ENCODE measurements around the gene ENO4. TPM values are rescaled to one million over a fixed set of nuclear protein-coding genes. Genes with fewer than 3 reads are reported as not detected.

The ENO4 gene
- total RNA-seq, 1 donor from 2014 or later: 0.52 TPM

DNA sequence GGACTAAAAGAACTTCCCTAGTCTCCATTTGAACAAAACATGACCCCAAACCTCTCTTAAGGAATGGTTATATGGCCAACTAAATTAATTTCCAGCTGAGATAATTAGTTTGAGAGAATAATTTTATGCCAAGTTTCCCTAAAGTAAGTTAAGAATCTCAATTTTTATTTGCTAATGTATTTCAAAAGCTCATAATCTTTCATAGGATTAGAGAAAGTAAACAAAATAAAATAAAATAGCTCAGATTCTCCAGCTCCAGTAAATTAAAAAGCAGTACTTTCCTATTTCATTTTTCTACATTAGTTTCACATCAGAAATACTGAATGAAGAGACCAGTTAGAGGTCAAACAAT lies 44.4 kb downstream of the ENO4 start:
- FAIRE-seq (no peak), DNase-seq (ENCODE audit: low read depth) (no peak)
- Histone ChIP-seq H3K9me3 (ENCODE audit: insufficient read depth, low read depth, low read length) (no peaks in the 10 kb centered on the region), H3K27me3 (ENCODE audit: insufficient read depth, low read length) (no peaks in the 10 kb centered on the region), H3K4me1 (ENCODE audit: insufficient read depth, low read length) (peaks cover 24% of the 10 kb centered on the region), H3K4me2 (ENCODE audit: low read length) (no peak overlapping the region), H3K4me3 (ENCODE audit: insufficient read depth, low read depth, low read length) (no peak overlapping the region), H4K20me1 (ENCODE audit: insufficient read depth, low read length) (no peaks in the 10 kb centered on the region), H3K9ac (ENCODE audit: low read length) (no peak overlapping the region), H2AFZ (ENCODE audit: low read depth, low read length) (no peak overlapping the region), H3K36me3 (ENCODE audit: insufficient read depth, low read length) (no peaks in the 10 kb centered on the region), H3K27ac (ENCODE audit: low read depth, low read length) (no peak overlapping the region), H3K79me2 (ENCODE audit: insufficient read depth, low read length) (no peaks in the 10 kb centered on the region)
- Mint-ChIP-seq H3K4me1 (ENCODE audit: low read depth, unreplicated experiment) (peaks cover 21% of the 10 kb centered on the region), H3K27me3 (ENCODE audit: low read depth, unreplicated experiment) (no peaks in the 10 kb centered on the region), H3K4me3 (ENCODE audit: unreplicated experiment) (no peak overlapping the region), H3K27ac (ENCODE audit: unreplicated experiment) (no peak overlapping the region), H3K36me3 (ENCODE audit: low read depth, unreplicated experiment) (peaks cover 2% of the 10 kb centered on the region), H3K9me3 (ENCODE audit: unreplicated experiment) (no peaks in the 10 kb centered on the region)
- TF ChIP-seq EZH2 (IDR thresholded peaks at IDR 0.05; ENCODE audit: insufficient read depth, low read length): no peak
- TF ChIP-seq, protein P1, sequence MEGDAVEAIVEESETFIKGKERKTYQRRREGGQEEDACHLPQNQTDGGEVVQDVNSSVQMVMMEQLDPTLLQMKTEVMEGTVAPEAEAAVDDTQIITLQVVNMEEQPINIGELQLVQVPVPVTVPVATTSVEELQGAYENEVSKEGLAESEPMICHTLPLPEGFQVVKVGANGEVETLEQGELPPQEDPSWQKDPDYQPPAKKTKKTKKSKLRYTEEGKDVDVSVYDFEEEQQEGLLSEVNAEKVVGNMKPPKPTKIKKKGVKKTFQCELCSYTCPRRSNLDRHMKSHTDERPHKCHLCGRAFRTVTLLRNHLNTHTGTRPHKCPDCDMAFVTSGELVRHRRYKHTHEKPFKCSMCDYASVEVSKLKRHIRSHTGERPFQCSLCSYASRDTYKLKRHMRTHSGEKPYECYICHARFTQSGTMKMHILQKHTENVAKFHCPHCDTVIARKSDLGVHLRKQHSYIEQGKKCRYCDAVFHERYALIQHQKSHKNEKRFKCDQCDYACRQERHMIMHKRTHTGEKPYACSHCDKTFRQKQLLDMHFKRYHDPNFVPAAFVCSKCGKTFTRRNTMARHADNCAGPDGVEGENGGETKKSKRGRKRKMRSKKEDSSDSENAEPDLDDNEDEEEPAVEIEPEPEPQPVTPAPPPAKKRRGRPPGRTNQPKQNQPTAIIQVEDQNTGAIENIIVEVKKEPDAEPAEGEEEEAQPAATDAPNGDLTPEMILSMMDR (IDR thresholded peaks at IDR 0.05; ENCODE audit: insufficient read depth, low read depth, low read length): no peak

DNA sequence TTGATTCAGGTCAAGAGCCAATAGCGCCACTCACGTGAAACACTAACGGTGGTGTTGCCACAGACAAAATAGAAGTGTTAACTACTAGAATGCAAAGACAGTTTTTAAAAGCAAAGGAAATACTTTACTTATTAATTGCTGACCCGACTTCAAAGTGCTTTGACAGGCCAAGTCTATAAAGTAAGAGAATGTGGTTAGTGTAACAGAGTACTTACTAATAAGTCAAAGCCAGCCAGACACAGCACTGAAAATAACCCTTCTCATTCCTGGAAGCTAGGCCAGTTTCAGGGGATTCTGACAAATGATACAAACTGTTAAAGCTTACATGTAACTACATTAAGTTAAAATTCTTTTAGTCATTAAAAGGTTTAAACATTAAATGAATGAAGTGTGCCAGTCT lies 50.3 kb downstream of the ENO4 start:
- Histone ChIP-seq H3K4me2 (ENCODE audit: low read length) (no peak overlapping the region), H3K4me1 (ENCODE audit: insufficient read depth, low read length) (no peaks in the 10 kb centered on the region), H3K27me3 (ENCODE audit: insufficient read depth, low read length) (no peaks in the 10 kb centered on the region), H3K9ac (ENCODE audit: low read length) (no peak overlapping the region), H3K9me3 (ENCODE audit: insufficient read depth, low read depth, low read length) (no peaks in the 10 kb centered on the region), H3K79me2 (ENCODE audit: insufficient read depth, low read length) (no peaks in the 10 kb centered on the region), H3K4me3 (ENCODE audit: insufficient read depth, low read depth, low read length) (no peak overlapping the region), H2AFZ (ENCODE audit: low read depth, low read length) (no peak overlapping the region), H3K27ac (ENCODE audit: low read depth, low read length) (no peak overlapping the region), H3K36me3 (ENCODE audit: insufficient read depth, low read length) (peaks cover 2% of the 10 kb centered on the region), H4K20me1 (ENCODE audit: insufficient read depth, low read length) (no peaks in the 10 kb centered on the region)
- no peak for TF ChIP-seq EZH2 (IDR thresholded peaks at IDR 0.05; ENCODE audit: insufficient read depth, low read length)
- TF ChIP-seq, protein P1 (IDR thresholded peaks at IDR 0.05; ENCODE audit: insufficient read depth, low read depth, low read length): no peak
- Mint-ChIP-seq H3K27me3 (ENCODE audit: low read depth, unreplicated experiment) (no peaks in the 10 kb centered on the region), H3K36me3 (ENCODE audit: low read depth, unreplicated experiment) (peaks cover 7% of the 10 kb centered on the region), H3K4me1 (ENCODE audit: low read depth, unreplicated experiment) (peaks cover 2% of the 10 kb centered on the region), H3K9me3 (ENCODE audit: unreplicated experiment) (no peaks in the 10 kb centered on the region), H3K27ac (ENCODE audit: unreplicated experiment) (no peak overlapping the region), H3K4me3 (ENCODE audit: unreplicated experiment) (no peak overlapping the region)
- DNase-seq (ENCODE audit: low read depth) (peak; percentile 16), FAIRE-seq (no peak)

DNA sequence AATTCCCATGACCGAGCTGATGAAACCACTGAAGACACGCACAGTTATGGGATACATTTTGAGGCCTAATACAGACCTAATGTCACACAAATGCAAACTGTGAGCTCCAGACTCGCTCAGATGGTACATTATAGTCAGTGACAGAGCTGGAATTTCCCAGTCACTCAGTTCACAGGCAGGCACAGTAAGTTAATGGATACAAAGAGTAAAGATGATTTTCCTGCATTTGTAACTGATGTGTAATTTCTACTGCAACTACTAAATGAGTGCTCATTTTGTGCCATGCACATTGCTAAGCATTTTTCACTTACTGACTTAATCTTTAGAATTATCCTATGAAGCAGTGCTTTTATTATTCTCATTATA lies 56.5 kb downstream of the ENO4 start:
- no peak overlapping the region for H3K4me3 Mint-ChIP-seq (ENCODE audit: unreplicated experiment)
- H3K27me3 ChIP-seq (ENCODE audit: insufficient read depth, low read length): no peaks in the 10 kb centered on the region
- H3K4me1 Mint-ChIP-seq (ENCODE audit: low read depth, unreplicated experiment): no peaks in the 10 kb centered on the region
- no peaks in the 10 kb centered on the region for H3K79me2 ChIP-seq (ENCODE audit: insufficient read depth, low read length)
- no peaks in the 10 kb centered on the region for H3K27me3 Mint-ChIP-seq (ENCODE audit: low read depth, unreplicated experiment)
- no peak overlapping the region for H3K4me2 ChIP-seq (ENCODE audit: low read length)
- H2AFZ ChIP-seq (ENCODE audit: low read depth, low read length): no peak overlapping the region
- no peak overlapping the region for H3K9ac ChIP-seq (ENCODE audit: low read length)
- H4K20me1 ChIP-seq (ENCODE audit: insufficient read depth, low read length): no peaks in the 10 kb centered on the region
- no peak overlapping the region for H3K4me3 ChIP-seq (ENCODE audit: insufficient read depth, low read depth, low read length)
- no peaks in the 10 kb centered on the region for H3K9me3 ChIP-seq (ENCODE audit: insufficient read depth, low read depth, low read length)
- no peak overlapping the region for H3K27ac ChIP-seq (ENCODE audit: low read depth, low read length)
- FAIRE-seq (no peak), DNase-seq (ENCODE audit: low read depth) (no peak)
- no peaks in the 10 kb centered on the region for H3K4me1 ChIP-seq (ENCODE audit: insufficient read depth, low read length)
- no peaks in the 10 kb centered on the region for H3K9me3 Mint-ChIP-seq (ENCODE audit: unreplicated experiment)
- no peak overlapping the region for H3K27ac Mint-ChIP-seq (ENCODE audit: unreplicated experiment)
- no peak for TF ChIP-seq EZH2 (IDR thresholded peaks at IDR 0.05; ENCODE audit: insufficient read depth, low read length)
- TF ChIP-seq, protein P1 (IDR thresholded peaks at IDR 0.05; ENCODE audit: insufficient read depth, low read depth, low read length): no peak
- H3K36me3 Mint-ChIP-seq (ENCODE audit: low read depth, unreplicated experiment): peaks cover 8% of the 10 kb centered on the region
- H3K36me3 ChIP-seq (ENCODE audit: insufficient read depth, low read length): peaks cover 2% of the 10 kb centered on the region
